Spleen (tissue), 7 donors: Measurements from ENCODE around the gene INTS6L.

Source experiments
- POLR2A ChIP-seq, 3 donors: fragments of 450-650 bp; IDR thresholded peaks; one replicate each; pipeline ENCODE4 v1.5.1; 2017; ENCODE audit warnings: antibody characterized with exemption in 3 of 3, mild to moderate bottlenecking in 1 of 3
- TF ChIP-seq, protein P1 (sequence below), 11 experiments: fragments of 200-600 bp in 7 of 11; fragments of 450-650 bp in 4 of 11; sonication (generic) in 4 of 11; IDR thresholded peaks in 8 of 11; conservative IDR thresholded peaks in 3 of 11; 1 replicate in 7 of 11; 2 replicates in 4 of 11; pipeline versions ENCODE4 v1.4.0 to v1.8.0; 2016 to 2021; ENCODE audit warnings: antibody characterized with exemption in 11 of 11, inconsistent platforms in 4 of 11, mild to moderate bottlenecking in 1 of 11
- donor health status: DM: no; HTN: no; CAD: no; lungs with moderate emphysema.
- donor health status: DM: no; HTN: no; CAD: no.
- donor health status: DM: no; HTN: no; CAD: no.

DNA sequence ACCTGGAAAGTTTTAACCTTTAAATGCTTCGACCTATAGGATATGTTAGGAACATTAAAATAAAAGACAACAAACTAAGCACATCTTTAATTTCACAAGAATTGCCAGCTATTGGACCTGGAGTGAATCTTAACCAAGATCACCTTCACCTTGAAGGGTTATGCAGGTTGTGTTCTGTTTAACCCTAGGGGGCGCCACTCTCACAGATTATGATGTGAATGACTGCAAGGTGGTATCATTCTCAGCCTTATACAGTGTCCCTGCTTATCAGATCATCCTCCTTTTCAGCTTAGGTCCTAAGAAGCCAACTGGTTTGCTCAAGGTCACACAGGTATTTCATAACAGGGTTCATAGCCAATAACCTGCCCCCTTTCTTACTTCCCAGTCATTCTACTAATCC is 23.5 kb downstream of the INTS6L start:
- TF ChIP-seq, protein P1, sequence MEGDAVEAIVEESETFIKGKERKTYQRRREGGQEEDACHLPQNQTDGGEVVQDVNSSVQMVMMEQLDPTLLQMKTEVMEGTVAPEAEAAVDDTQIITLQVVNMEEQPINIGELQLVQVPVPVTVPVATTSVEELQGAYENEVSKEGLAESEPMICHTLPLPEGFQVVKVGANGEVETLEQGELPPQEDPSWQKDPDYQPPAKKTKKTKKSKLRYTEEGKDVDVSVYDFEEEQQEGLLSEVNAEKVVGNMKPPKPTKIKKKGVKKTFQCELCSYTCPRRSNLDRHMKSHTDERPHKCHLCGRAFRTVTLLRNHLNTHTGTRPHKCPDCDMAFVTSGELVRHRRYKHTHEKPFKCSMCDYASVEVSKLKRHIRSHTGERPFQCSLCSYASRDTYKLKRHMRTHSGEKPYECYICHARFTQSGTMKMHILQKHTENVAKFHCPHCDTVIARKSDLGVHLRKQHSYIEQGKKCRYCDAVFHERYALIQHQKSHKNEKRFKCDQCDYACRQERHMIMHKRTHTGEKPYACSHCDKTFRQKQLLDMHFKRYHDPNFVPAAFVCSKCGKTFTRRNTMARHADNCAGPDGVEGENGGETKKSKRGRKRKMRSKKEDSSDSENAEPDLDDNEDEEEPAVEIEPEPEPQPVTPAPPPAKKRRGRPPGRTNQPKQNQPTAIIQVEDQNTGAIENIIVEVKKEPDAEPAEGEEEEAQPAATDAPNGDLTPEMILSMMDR (IDR thresholded peaks at IDR 0.05 in 8 of 11, conservative IDR thresholded peaks at IDR 0.05 in 3 of 11) = peak in 7 of 11 experiments; percentile 4 to 43 (median 15)
- TF ChIP-seq POLR2A (IDR thresholded peaks at IDR 0.05) = no peak
